SK-N-SH (cell line): Measurements from ENCODE around the gene RPRML. TPM values are rescaled to one million over a fixed set of nuclear protein-coding genes. Genes with fewer than 3 reads are reported as not detected.
A peak's percentile ranks its signal among the peaks of the same experiment; 100 is the strongest.

Experiments
- CTCF ChIA-PET: fragments of 300-600, 350-600 bp; formaldehyde crosslinking; extraction: SDS; loops from one replicate; lab custom pipeline; 2021; lab: Yijun Ruan, JAX
- POLR2A ChIA-PET: fragments of 350-600 bp; sonication (Branson Sonifier 250); formaldehyde crosslinking; extraction: SDS; loops from one replicate; lab custom pipeline; 2020; ENCODE audit warnings: antibody characterized with exemption, inconsistent platforms; lab: Yijun Ruan, JAX
- DNase-seq: peaks from one replicate; pipeline ENCODE4 v3.0.0; 2012
- H2AFZ ChIP-seq: fragments of 200-600 bp; sonication (generic); 2 replicates; pipeline ENCODE4 v1.8.1; 2016; ENCODE audit warnings: antibody characterized with exemption, mild to moderate bottlenecking, low read depth
- H3F3A ChIP-seq: fragments of 200-600 bp; sonication (generic); replicated peaks from 2 replicates; pipeline ENCODE3; 2016; ENCODE audit warnings: antibody characterized with exemption, mild to moderate bottlenecking; ENCODE audit not compliant: insufficient read depth
- H3K27ac ChIP-seq, 2 experiments: fragments of 200-500 bp in 1 of 2; fragments of 200-600 bp in 1 of 2; sonication (Bioruptor generic) in 1 of 2; sonication (generic), shearing (Covaris generic) in 1 of 2; 2 replicates each; pipeline versions ENCODE4 v1.5.1 to v1.6.1; 2014 to 2016; ENCODE audit warnings: low read depth in 2 of 2, inconsistent platforms in 1 of 2, low read length in 1 of 2, mild to moderate bottlenecking in 1 of 2, mixed read lengths in 1 of 2
- H3K27me3 ChIP-seq: fragments of 200-600 bp; sonication (generic), shearing (Covaris generic); 2 replicates; pipeline ENCODE4 v1.6.1; 2016; ENCODE audit warnings: mixed run types; ENCODE audit not compliant: insufficient read depth
- H3K36me3 ChIP-seq, 2 experiments: fragments of 200-500 bp in 1 of 2; fragments of 200-600 bp in 1 of 2; sonication (Bioruptor generic) in 1 of 2; sonication (generic) in 1 of 2; replicated peaks in 1 of 2; 2 replicates each; pipeline versions ENCODE3 to v1.5.1; 2014 to 2016; ENCODE audit warnings: low read length in 1 of 2, mild to moderate bottlenecking in 1 of 2; ENCODE audit not compliant: insufficient read depth in 2 of 2, control insufficient read depth in 1 of 2
- H3K4me1 ChIP-seq, 2 experiments: fragments of 200-500 bp in 1 of 2; fragments of 200-600 bp in 1 of 2; sonication (Bioruptor generic) in 1 of 2; sonication (generic), shearing (Covaris generic) in 1 of 2; 2 replicates each; pipeline versions ENCODE4 v1.5.1 to v1.6.1; 2014 to 2016; ENCODE audit warnings: low read depth in 1 of 2, low read length in 1 of 2, mixed run types in 1 of 2; ENCODE audit not compliant: insufficient read depth in 2 of 2, control insufficient read depth in 1 of 2
- H3K4me2 ChIP-seq: fragments of 200-600 bp; sonication (generic), shearing (Covaris generic); 2 replicates; pipeline ENCODE4 v1.6.1; 2017; ENCODE audit warnings: mixed run types
- H3K4me3 ChIP-seq, 2 experiments: fragments of 200-500 bp in 1 of 2; fragments of 200-600 bp in 1 of 2; sonication (Bioruptor generic) in 1 of 2; sonication (generic), shearing (Covaris generic) in 1 of 2; 2 replicates each; pipeline versions ENCODE4 v1.5.1 to v1.8.1; 2014 to 2016; ENCODE audit warnings: low read depth in 2 of 2, inconsistent platforms in 1 of 2, low read length in 1 of 2, mild to moderate bottlenecking in 1 of 2, mixed read lengths in 1 of 2, moderate library complexity in 1 of 2
- H3K79me2 ChIP-seq: fragments of 200-600 bp; sonication (generic); 2 replicates; pipeline ENCODE4 v1.8.1; 2017; ENCODE audit warnings: mild to moderate bottlenecking; ENCODE audit not compliant: insufficient read depth
- H3K9ac ChIP-seq: fragments of 200-600 bp; sonication (generic); 2 replicates; pipeline ENCODE4 v1.6.1; 2017; ENCODE audit warnings: mixed run types
- H3K9me2 ChIP-seq: fragments of 200-600 bp; sonication (generic); 2 replicates; pipeline ENCODE4 v1.6.1; 2017; ENCODE audit warnings: mixed run types
- H3K9me3 ChIP-seq: fragments of 200-600 bp; sonication (generic); 2 replicates; pipeline ENCODE4 v1.6.1; 2017; ENCODE audit warnings: mixed run types, mild to moderate bottlenecking, moderate library complexity
- H4K20me1 ChIP-seq: fragments of 200-600 bp; sonication (generic); 2 replicates; pipeline ENCODE4 v1.6.1; 2017; ENCODE audit warnings: mild to moderate bottlenecking, mixed run types; ENCODE audit not compliant: insufficient read depth
- CHD2 ChIP-seq: fragments of 150-350 bp; IDR thresholded peaks from 2 replicates; pipeline ENCODE4 v1.6.1; 2018; ENCODE audit warnings: low read length; ENCODE audit not compliant: partially characterized antibody
- EP300 ChIP-seq, 2 experiments: IDR thresholded peaks; 2 replicates each; pipeline versions ENCODE4 v1.4.0 to v1.6.1; 2012; ENCODE audit warnings: borderline replicate concordance in 1 of 2, low read depth in 1 of 2, low read length in 1 of 2
- FOSL2 ChIP-seq: IDR thresholded peaks from 2 replicates; pipeline ENCODE4 v1.4.0; 2012; ENCODE audit warnings: low read depth, mild to moderate bottlenecking, moderate library complexity, borderline replicate concordance
- FOXJ3 ChIP-seq: sonication (generic); formaldehyde crosslinking; IDR thresholded peaks from 2 replicates; pipeline ENCODE4 v1.5.1; 2020; ENCODE audit warnings: mild to moderate bottlenecking, missing genetic modification reagents
- GABPA ChIP-seq: IDR thresholded peaks from 2 replicates; pipeline ENCODE4 v1.4.0; 2012; ENCODE audit warnings: low read depth, mild to moderate bottlenecking
- GATA2 ChIP-seq: sonication (generic); formaldehyde crosslinking; IDR thresholded peaks from 2 replicates; pipeline ENCODE4 v1.5.0; 2020; ENCODE audit warnings: mild to moderate bottlenecking, missing genetic modification reagents
- JUND ChIP-seq: IDR thresholded peaks from 2 replicates; pipeline ENCODE4 v1.4.0; 2012
- MXI1 ChIP-seq: IDR thresholded peaks from 2 replicates; pipeline ENCODE4 v1.6.1; 2012; ENCODE audit warnings: mild to moderate bottlenecking, low read depth, low read length, improper control_type of control experiment
- NFIC ChIP-seq: IDR thresholded peaks from 2 replicates; pipeline ENCODE4 v1.4.0; 2012; ENCODE audit warnings: borderline replicate concordance
- NRF1 ChIP-seq: IDR thresholded peaks from 2 replicates; pipeline ENCODE4 v1.6.1; 2012; ENCODE audit warnings: low read depth, mild to moderate bottlenecking, low read length
- PBX3 ChIP-seq: IDR thresholded peaks from 2 replicates; pipeline ENCODE4; 2012
- POLR2AphosphoS5 ChIP-seq: IDR thresholded peaks from 2 replicates; pipeline ENCODE4 v1.6.1; 2012; ENCODE audit warnings: low read depth, low read length
- RXRA ChIP-seq: IDR thresholded peaks from 2 replicates; pipeline ENCODE4 v1.4.0; 2012; ENCODE audit warnings: low read depth, mild to moderate bottlenecking, borderline replicate concordance
- SIN3A ChIP-seq: IDR thresholded peaks from 2 replicates; pipeline ENCODE4 v1.6.1; 2012; ENCODE audit warnings: low read depth, mild to moderate bottlenecking, low read length, moderate library complexity, borderline replicate concordance
- SMC3 ChIP-seq: IDR thresholded peaks from 2 replicates; pipeline ENCODE4 v1.6.1; 2012; ENCODE audit warnings: low read depth, low read length, improper control_type of control experiment
- USF2 ChIP-seq: fragments of 150-350 bp; IDR thresholded peaks from 2 replicates; pipeline ENCODE4 v1.6.1; 2017; ENCODE audit warnings: antibody characterized with exemption, low read length, low read depth, borderline replicate concordance
- YY1 ChIP-seq: IDR thresholded peaks from 2 replicates; pipeline ENCODE4 v1.4.0; 2012; ENCODE audit warnings: low read depth, mild to moderate bottlenecking
- WGBS: methylation state at CpG from one replicate; pipeline ENCODE4 v1.1.6; 2017; ENCODE audit warnings: low lambda C conversion rate; 5-methylcytosine and 5-hydroxymethylcytosine counted together
- polyA plus RNA-seq, 3 experiments: library from polyadenylated mRNA; depleted of rRNA; stranded (reverse); fragments of >200 nt; gene quantifications; 2 replicates each; pipeline ENCODE4 v1.2.3, GENCODE V29; 2012
- TF ChIP-seq, protein P1 (sequence below): IDR thresholded peaks from 2 replicates; pipeline ENCODE4 v1.4.0; 2012; ENCODE audit warnings: low read depth, borderline replicate concordance
- TF ChIP-seq, protein P2 (sequence below): fragments of 200-600 bp; sonication (generic); IDR thresholded peaks from 2 replicates; pipeline ENCODE4 v1.6.1; 2017; ENCODE audit warnings: antibody characterized with exemption, mild to moderate bottlenecking, moderate library complexity

RPRML gene
- polyA plus RNA-seq, 1 of the 3 experiments (the other 2 are of a cell fraction): not detected

- TF ChIP-seq POLR2AphosphoS5: no peak
- TF ChIP-seq NFIC: peak; percentile 52; the same call in 1 of the 2 replicates
- no peak for TF ChIP-seq GATA2 (CRISPR knock-in tag)
- TF ChIP-seq YY1: no peak
- no peak for TF ChIP-seq SMC3
- no peak for TF ChIP-seq USF2
- TF ChIP-seq, protein P1, sequence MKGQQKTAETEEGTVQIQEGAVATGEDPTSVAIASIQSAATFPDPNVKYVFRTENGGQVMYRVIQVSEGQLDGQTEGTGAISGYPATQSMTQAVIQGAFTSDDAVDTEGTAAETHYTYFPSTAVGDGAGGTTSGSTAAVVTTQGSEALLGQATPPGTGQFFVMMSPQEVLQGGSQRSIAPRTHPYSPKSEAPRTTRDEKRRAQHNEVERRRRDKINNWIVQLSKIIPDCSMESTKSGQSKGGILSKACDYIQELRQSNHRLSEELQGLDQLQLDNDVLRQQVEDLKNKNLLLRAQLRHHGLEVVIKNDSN: no peak
Measured at GRCh38 chr17:46962374-46962790, 16.7 kb downstream of the RPRML start (continued).

DNA sequence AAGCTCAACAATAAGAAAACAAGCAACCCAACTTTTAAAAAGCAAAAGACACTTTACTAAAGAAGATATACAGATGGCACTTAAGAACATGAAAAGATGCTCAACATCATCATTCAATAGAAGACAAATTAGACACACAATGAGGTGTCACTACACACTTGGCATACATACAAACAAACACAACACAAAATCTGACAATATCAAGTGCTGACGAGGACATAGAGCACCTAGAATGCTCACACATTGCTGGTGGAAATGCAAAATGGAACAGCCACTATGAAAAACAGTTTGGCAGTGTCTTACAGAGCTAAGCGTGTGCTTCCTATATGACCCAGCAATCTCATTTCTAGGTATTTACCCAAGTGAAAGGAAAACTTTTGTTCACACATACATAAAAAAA is 18.9 kb downstream of the RPRML start:
- no peak for DNase-seq
- Histone ChIP-seq H3K36me3 (no peaks in the 10 kb centered on the region), H3K4me3 (no peak overlapping the region), H3K4me2 (no peak overlapping the region), H4K20me1 (no peaks in the 10 kb centered on the region), H3K9ac (no peak overlapping the region)
- WGBS: 21% methylated on average over 2 of the region's 2 CpGs
- TF ChIP-seq POLR2AphosphoS5: no peak
- TF ChIP-seq SIN3A: no peak
- no peak for TF ChIP-seq RXRA
- TF ChIP-seq FOXJ3: no peak
- TF ChIP-seq, all 33 proteins: peak for 0
- Histone ChIP-seq H3K9me3 (no peaks in the 10 kb centered on the region), H3K79me2 (no peaks in the 10 kb centered on the region), H2AFZ (no peak overlapping the region), H3K27me3 (no peaks in the 10 kb centered on the region), H3K27ac (no peak overlapping the region), H3F3A (no peaks in the 10 kb centered on the region), H3K4me1 (peaks cover 0 to 2% of the 10 kb centered on the region in 2 experiments; a peak in 1 of 4 replicates), H3K9me2 (no peaks in the 10 kb centered on the region)
- ChIA-PET CTCF (interaction anchor here (1.4 to 3.1 kb wide), 3 partner anchors 9 to 119 kb away, joined by 4 to 26 read pairs (median 6); no protein-coding TSS in a partner anchor), POLR2A (no interaction called here)

- Histone ChIP-seq H3K9ac (no peak overlapping the region), H3F3A (no peaks in the 10 kb centered on the region), H3K9me2 (no peaks in the 10 kb centered on the region), H3K4me3 (no peak overlapping the region), H3K4me2 (no peak overlapping the region), H3K36me3 (no peaks in the 10 kb centered on the region), H3K27me3 (no peaks in the 10 kb centered on the region), H3K27ac (no peak overlapping the region), H3K79me2 (no peaks in the 10 kb centered on the region), H4K20me1 (no peaks in the 10 kb centered on the region), H3K9me3 (no peaks in the 10 kb centered on the region), H3K4me1 (peaks cover 0 to 2% of the 10 kb centered on the region in 2 experiments; a peak in 1 of 4 replicates), H2AFZ (no peak overlapping the region)
- ChIA-PET POLR2A (interaction anchor here (1.6 kb wide), 1 partner anchor 11 kb away, joined by 4 read pairs; no protein-coding TSS in a partner anchor), CTCF (interaction anchor here (0.8 to 3.1 kb wide), 5 partner anchors 9 to 117 kb away, joined by 3 to 26 read pairs (median 6); no protein-coding TSS in a partner anchor)
- WGBS: 65% methylated on average over 8 of the region's 8 CpGs
- DNase-seq: no peak
- TF ChIP-seq SMC3 (no peak), NRF1 (no peak), FOSL2 (no peak), MXI1 (no peak), YY1 (no peak), JUND (no peak), FOXJ3 (no peak), RXRA (no peak), CHD2 (no peak), USF2 (no peak), NFIC (no peak), EP300 (IDR thresholded peaks at IDR 0.05; ENCODE audit: borderline replicate concordance in 1 of 2, low read depth in 1 of 2, low read length in 1 of 2) (no peak), PBX3 (no peak), GABPA (no peak)
- TF ChIP-seq, protein P2, sequence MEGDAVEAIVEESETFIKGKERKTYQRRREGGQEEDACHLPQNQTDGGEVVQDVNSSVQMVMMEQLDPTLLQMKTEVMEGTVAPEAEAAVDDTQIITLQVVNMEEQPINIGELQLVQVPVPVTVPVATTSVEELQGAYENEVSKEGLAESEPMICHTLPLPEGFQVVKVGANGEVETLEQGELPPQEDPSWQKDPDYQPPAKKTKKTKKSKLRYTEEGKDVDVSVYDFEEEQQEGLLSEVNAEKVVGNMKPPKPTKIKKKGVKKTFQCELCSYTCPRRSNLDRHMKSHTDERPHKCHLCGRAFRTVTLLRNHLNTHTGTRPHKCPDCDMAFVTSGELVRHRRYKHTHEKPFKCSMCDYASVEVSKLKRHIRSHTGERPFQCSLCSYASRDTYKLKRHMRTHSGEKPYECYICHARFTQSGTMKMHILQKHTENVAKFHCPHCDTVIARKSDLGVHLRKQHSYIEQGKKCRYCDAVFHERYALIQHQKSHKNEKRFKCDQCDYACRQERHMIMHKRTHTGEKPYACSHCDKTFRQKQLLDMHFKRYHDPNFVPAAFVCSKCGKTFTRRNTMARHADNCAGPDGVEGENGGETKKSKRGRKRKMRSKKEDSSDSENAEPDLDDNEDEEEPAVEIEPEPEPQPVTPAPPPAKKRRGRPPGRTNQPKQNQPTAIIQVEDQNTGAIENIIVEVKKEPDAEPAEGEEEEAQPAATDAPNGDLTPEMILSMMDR: no peak
Measured at GRCh38 chr17:46958041-46958591, 20.9 kb downstream of the RPRML start.
